Neural progenitor cell (in vitro differentiated cells): ENCODE results near the gene SCT.

Source experiments
- EZH2 ChIP-seq: fragments of 200-600 bp; sonication (generic); IDR thresholded peaks from 2 replicates; pipeline ENCODE4 v1.6.1; 2017; ENCODE audit warnings: antibody characterized with exemption, mild to moderate bottlenecking, moderate library complexity
- EZH2phosphoT487 ChIP-seq: fragments of 200-600 bp; sonication (generic); IDR thresholded peaks from 2 replicates; pipeline ENCODE4 v1.6.1; 2017; ENCODE audit warnings: antibody characterized with exemption
- TF ChIP-seq, protein P1 (sequence below): fragments of 200-600 bp; sonication (generic); IDR thresholded peaks from 2 replicates; pipeline ENCODE4 v1.5.1; 2017; ENCODE audit warnings: antibody characterized with exemption, mild to moderate bottlenecking

DNA sequence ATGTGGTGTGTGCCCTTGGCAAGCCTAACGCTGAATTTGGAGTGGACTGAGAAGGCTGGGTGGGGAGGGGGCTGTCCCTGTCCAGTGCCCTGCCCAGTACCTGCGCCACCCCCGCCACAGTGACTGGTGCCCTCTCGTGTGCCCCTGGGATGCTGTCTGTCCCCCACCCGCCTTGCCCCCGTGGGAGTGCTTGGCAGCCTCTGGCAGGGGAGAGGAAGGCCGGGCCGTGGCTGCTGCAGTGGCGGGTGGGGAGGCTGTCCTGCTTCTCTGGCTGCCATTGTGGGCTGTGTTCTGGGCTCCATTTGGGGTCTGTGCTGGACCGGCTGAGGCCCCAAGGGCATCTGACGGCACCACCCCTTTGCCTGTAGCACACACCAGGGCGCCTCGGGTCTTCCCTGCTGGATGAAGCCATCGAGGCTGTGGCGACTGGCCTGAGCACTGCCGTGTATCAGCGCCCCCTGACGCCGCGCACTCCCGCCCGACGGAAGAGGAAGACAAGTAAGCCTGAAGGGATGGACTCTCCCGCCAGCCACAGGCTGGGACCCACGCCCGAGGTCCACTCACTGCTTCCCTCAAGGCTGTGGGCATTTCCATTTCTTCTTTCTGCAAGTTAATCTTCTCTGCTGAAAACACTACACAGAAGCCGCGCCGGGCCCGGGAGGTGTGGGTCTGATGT lies 28.8 kb downstream of the SCT start:
- TF ChIP-seq EZH2 (no peak), EZH2phosphoT487 (no peak)
- TF ChIP-seq, protein P1, sequence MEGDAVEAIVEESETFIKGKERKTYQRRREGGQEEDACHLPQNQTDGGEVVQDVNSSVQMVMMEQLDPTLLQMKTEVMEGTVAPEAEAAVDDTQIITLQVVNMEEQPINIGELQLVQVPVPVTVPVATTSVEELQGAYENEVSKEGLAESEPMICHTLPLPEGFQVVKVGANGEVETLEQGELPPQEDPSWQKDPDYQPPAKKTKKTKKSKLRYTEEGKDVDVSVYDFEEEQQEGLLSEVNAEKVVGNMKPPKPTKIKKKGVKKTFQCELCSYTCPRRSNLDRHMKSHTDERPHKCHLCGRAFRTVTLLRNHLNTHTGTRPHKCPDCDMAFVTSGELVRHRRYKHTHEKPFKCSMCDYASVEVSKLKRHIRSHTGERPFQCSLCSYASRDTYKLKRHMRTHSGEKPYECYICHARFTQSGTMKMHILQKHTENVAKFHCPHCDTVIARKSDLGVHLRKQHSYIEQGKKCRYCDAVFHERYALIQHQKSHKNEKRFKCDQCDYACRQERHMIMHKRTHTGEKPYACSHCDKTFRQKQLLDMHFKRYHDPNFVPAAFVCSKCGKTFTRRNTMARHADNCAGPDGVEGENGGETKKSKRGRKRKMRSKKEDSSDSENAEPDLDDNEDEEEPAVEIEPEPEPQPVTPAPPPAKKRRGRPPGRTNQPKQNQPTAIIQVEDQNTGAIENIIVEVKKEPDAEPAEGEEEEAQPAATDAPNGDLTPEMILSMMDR = no peak
